Measurements from ENCODE around the gene HSD17B1.

HSD17B1 gene

GRCh38 chr17:42514279-42514678 is 38.4 kb upstream of the HSD17B1 start:
- Histone ChIP-seq H3K27ac (ENCODE audit: low read depth, low read length) (peak overlapping the region; percentile 96), H3K4me1 (ENCODE audit: control insufficient read depth in 5 of 5, insufficient read depth in 5 of 5, low read length in 5 of 5) (peaks cover 38 to 76% (median 67%) of the 10 kb centered on the region in 5 donors), H3K9ac (ENCODE audit: low read length in 5 of 5) (peak overlapping the region in 3 of 5 donors; percentile 65 to 96 (median 76))

DNA sequence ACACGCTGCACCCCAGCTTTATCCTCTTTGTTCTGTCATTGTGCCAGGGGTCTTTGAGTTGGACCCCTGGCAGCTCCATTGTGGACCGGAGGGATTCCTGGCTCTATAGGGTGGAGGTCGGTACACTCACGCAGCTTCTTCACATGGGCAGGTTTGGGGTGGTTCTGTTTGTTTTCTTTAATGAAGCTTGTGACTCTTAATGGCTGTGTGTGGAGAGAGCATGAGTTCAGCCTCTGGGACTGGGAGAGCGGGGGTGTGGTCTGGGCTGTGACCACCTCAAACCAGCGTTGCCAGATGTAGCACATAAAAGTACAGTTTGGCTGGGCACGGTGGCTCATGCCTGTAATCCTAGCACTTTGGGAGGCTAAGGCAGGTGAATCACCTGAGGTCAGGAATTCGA is 37.9 kb upstream of the HSD17B1 start:
- Histone ChIP-seq H3K27ac (ENCODE audit: low read depth, low read length) (peak overlapping the region; percentile 96), H3K4me1 (ENCODE audit: control insufficient read depth in 5 of 5, insufficient read depth in 5 of 5, low read length in 5 of 5) (peaks cover 43 to 78% (median 73%) of the 10 kb centered on the region in 5 donors), H3K36me3 (ENCODE audit: control insufficient read depth in 5 of 5, insufficient read depth in 5 of 5, low read length in 5 of 5) (peaks cover 0 to 34% (median 23%) of the 10 kb centered on the region in 5 donors), H3K4me3 (ENCODE audit: low read depth in 1 of 5, low read length in 5 of 5) (peak overlapping the region in 1 of 5 donors; percentile 31), H3K9me3 (ENCODE audit: control insufficient read depth in 5 of 5, low read length in 5 of 5) (no peaks in the 10 kb centered on the region), H3K9ac (ENCODE audit: low read length in 5 of 5) (peak overlapping the region in 3 of 5 donors; percentile 42 to 60 (median 56)), H3K27me3 (ENCODE audit: control insufficient read depth in 5 of 5, insufficient read depth in 4 of 5, low read length in 5 of 5) (no peaks in the 10 kb centered on the region)

More at GRCh38 chr17:42514279-42514678, 38.4 kb upstream of the HSD17B1 start:
- H3K9me3 ChIP-seq (ENCODE audit: control insufficient read depth in 5 of 5, low read length in 5 of 5), result no peaks in the 10 kb centered on the region
- H3K27me3 ChIP-seq (ENCODE audit: control insufficient read depth in 5 of 5, insufficient read depth in 4 of 5, low read length in 5 of 5), result no peaks in the 10 kb centered on the region
- peak overlapping the region in 1 of 5 donors; percentile 31 for H3K4me3 ChIP-seq (ENCODE audit: low read depth in 1 of 5, low read length in 5 of 5)
- peaks cover 0 to 39% (median 27%) of the 10 kb centered on the region in 5 donors for H3K36me3 ChIP-seq (ENCODE audit: control insufficient read depth in 5 of 5, insufficient read depth in 5 of 5, low read length in 5 of 5)

DNA sequence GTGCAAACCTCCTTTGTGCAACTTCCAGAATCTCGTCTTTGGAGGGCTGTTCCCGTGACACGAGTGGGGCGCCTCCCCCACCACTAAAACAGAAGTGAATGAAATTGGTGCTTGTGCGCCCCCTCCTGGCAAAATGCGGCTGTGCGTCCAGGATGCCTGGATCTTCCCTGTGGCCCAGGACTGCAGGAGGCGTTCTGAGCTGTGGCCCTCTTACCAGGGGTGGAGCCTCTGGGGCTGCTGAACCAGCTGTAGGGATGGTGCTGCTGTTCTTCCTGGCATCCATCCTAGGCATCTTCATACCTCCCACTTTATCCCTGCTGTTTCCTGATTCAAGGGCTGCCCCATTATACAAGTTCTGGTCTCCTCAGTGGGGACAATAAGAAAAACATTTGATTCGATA is 35.2 kb upstream of the HSD17B1 start:
- peak overlapping the region; percentile 100 for H3K27ac ChIP-seq (ENCODE audit: low read depth, low read length)
- peaks cover 0 to 34% (median 14%) of the 10 kb centered on the region in 5 donors for H3K36me3 ChIP-seq (ENCODE audit: control insufficient read depth in 5 of 5, insufficient read depth in 5 of 5, low read length in 5 of 5)
- no peaks in the 10 kb centered on the region for H3K27me3 ChIP-seq (ENCODE audit: control insufficient read depth in 5 of 5, insufficient read depth in 4 of 5, low read length in 5 of 5)
- H3K4me1 ChIP-seq (ENCODE audit: control insufficient read depth in 5 of 5, insufficient read depth in 5 of 5, low read length in 5 of 5), result peaks cover 60 to 94% (median 92%) of the 10 kb centered on the region in 5 donors
- no peaks in the 10 kb centered on the region for H3K9me3 ChIP-seq (ENCODE audit: control insufficient read depth in 5 of 5, low read length in 5 of 5)
- no peak overlapping the region for H3K4me3 ChIP-seq (ENCODE audit: low read depth in 1 of 5, low read length in 5 of 5)
- peak overlapping the region in 4 of 5 donors; percentile 21 to 75 (median 54) for H3K9ac ChIP-seq (ENCODE audit: low read length in 5 of 5)

GRCh38 chr17:42518046-42518754 is 34.5 kb upstream of the HSD17B1 start:
- Histone ChIP-seq H3K4me3 (ENCODE audit: low read depth in 1 of 5, low read length in 5 of 5) (peak overlapping the region in 4 of 5 donors; percentile 9 to 32 (median 18)), H3K27me3 (ENCODE audit: control insufficient read depth in 5 of 5, insufficient read depth in 4 of 5, low read length in 5 of 5) (no peaks in the 10 kb centered on the region), H3K9ac (ENCODE audit: low read length in 5 of 5) (peak overlapping the region; percentile 67 to 92 (median 75)), H3K4me1 (ENCODE audit: control insufficient read depth in 5 of 5, insufficient read depth in 5 of 5, low read length in 5 of 5) (peaks cover 60 to 94% (median 92%) of the 10 kb centered on the region in 5 donors), H3K27ac (ENCODE audit: low read depth, low read length) (peak overlapping the region; percentile 100), H3K36me3 (ENCODE audit: control insufficient read depth in 5 of 5, insufficient read depth in 5 of 5, low read length in 5 of 5) (peaks cover 0 to 36% (median 14%) of the 10 kb centered on the region in 5 donors), H3K9me3 (ENCODE audit: control insufficient read depth in 5 of 5, low read length in 5 of 5) (no peaks in the 10 kb centered on the region)

- H3K27me3 ChIP-seq (ENCODE audit: control insufficient read depth in 5 of 5, insufficient read depth in 4 of 5, low read length in 5 of 5), result no peaks in the 10 kb centered on the region
- no peaks in the 10 kb centered on the region for H3K9me3 ChIP-seq (ENCODE audit: control insufficient read depth in 5 of 5, low read length in 5 of 5)
- peak overlapping the region; percentile 48 to 92 (median 75) for H3K9ac ChIP-seq (ENCODE audit: low read length in 5 of 5)
- H3K4me3 ChIP-seq (ENCODE audit: low read depth in 1 of 5, low read length in 5 of 5), result peak overlapping the region in 3 of 5 donors; percentile 24 to 32 (median 27)
- peaks cover 53 to 90% (median 88%) of the 10 kb centered on the region in 5 donors for H3K4me1 ChIP-seq (ENCODE audit: control insufficient read depth in 5 of 5, insufficient read depth in 5 of 5, low read length in 5 of 5)
- peaks cover 0 to 36% (median 13%) of the 10 kb centered on the region in 5 donors for H3K36me3 ChIP-seq (ENCODE audit: control insufficient read depth in 5 of 5, insufficient read depth in 5 of 5, low read length in 5 of 5)
- H3K27ac ChIP-seq (ENCODE audit: low read depth, low read length), result peak overlapping the region; percentile 100
These were observed 33.8 kb upstream of the HSD17B1 start for GRCh38 chr17:42518755-42519545.

DNA sequence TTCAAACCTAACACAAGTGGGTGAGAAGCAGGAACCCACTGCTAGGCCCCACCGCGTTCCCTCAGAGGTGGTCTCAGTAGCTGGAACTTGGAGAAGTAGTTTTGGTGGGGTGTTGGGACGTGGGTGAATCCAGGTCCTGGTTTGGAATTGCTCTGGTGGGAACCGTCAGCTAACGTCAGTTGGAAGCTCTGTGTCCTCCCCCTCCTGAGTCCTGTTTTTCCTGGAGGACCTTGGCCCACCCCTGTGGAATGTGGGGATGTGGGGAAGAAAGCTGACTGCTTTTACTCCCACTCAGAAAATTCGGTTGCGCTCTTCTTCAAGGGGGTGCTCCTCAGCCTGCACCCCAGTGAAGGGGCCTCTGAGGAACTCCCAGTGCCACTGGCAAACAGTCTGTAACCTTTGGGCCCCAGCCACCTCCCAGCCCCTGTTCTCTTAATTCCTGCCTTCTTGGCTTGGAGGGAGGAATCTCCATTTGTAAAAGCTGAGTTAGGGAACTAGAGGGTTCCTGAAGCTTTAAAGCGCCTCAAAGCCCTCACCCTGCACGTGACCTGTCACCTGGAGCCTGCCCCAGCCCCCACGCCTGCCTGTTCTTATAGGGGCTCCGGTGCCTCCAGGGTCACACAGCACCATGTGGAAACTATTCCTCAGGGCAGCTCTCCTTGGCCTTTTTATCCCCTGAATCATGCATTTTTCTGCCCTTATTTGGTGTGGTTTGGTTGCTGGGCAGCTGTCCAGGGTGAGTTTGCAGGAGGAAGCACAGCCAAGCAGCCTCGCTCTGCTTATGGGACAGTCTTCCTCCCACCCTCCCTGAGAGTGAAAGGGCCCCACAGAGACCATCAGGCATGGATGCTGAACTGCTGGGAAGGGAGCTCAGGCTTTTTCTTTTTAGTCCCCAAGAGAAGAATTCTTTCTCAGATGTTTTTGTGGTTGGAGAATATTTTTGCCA is 32.9 kb upstream of the HSD17B1 start:
- peak overlapping the region; percentile 100 for H3K27ac ChIP-seq (ENCODE audit: low read depth, low read length)
- H3K4me3 ChIP-seq (ENCODE audit: low read depth in 1 of 5, low read length in 5 of 5), result peak overlapping the region in 4 of 5 donors; percentile 1 to 32 (median 14)
- H3K36me3 ChIP-seq (ENCODE audit: control insufficient read depth in 5 of 5, insufficient read depth in 5 of 5, low read length in 5 of 5), result peaks cover 0 to 27% (median 6%) of the 10 kb centered on the region in 5 donors
- H3K4me1 ChIP-seq (ENCODE audit: control insufficient read depth in 5 of 5, insufficient read depth in 5 of 5, low read length in 5 of 5), result peaks cover 48 to 81% (median 79%) of the 10 kb centered on the region in 5 donors
- H3K27me3 ChIP-seq (ENCODE audit: control insufficient read depth in 5 of 5, insufficient read depth in 4 of 5, low read length in 5 of 5), result no peaks in the 10 kb centered on the region
- H3K9me3 ChIP-seq (ENCODE audit: control insufficient read depth in 5 of 5, low read length in 5 of 5), result no peaks in the 10 kb centered on the region
- peak overlapping the region; percentile 60 to 92 (median 75) for H3K9ac ChIP-seq (ENCODE audit: low read length in 5 of 5)

DNA sequence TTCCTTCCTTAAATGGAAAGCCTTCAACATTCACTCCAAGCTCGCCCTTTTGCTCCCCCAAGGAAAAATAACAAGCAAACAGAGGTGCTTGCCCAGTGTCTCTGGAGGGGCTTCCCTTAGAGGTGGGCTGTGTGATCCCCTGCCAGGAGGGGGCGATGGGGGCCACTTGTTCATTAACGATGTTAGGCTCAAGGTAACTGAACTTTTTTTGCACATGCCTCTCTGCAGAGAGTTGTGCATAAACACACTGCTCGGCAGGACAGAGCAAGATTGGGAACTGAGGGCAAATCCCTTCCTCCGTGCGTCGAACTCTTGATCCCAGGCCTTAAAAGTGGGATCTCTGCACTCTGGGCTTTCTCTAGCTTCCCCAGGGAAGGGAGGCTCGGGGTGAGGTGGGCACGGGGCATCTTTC is 32.2 kb upstream of the HSD17B1 start:
- Histone ChIP-seq H3K9ac (ENCODE audit: low read length in 5 of 5) (peak overlapping the region in 4 of 5 donors; percentile 22 to 92 (median 64)), H3K4me3 (ENCODE audit: low read depth in 1 of 5, low read length in 5 of 5) (peak overlapping the region; percentile 9 to 39 (median 27)), H3K36me3 (ENCODE audit: control insufficient read depth in 5 of 5, insufficient read depth in 5 of 5, low read length in 5 of 5) (peaks cover 0 to 24% (median 5%) of the 10 kb centered on the region in 5 donors), H3K9me3 (ENCODE audit: control insufficient read depth in 5 of 5, low read length in 5 of 5) (no peaks in the 10 kb centered on the region), H3K27me3 (ENCODE audit: control insufficient read depth in 5 of 5, insufficient read depth in 4 of 5, low read length in 5 of 5) (no peaks in the 10 kb centered on the region), H3K27ac (ENCODE audit: low read depth, low read length) (peak overlapping the region; percentile 100), H3K4me1 (ENCODE audit: control insufficient read depth in 5 of 5, insufficient read depth in 5 of 5, low read length in 5 of 5) (peaks cover 48 to 80% (median 75%) of the 10 kb centered on the region in 5 donors)

- peak overlapping the region in 2 of 5 donors; percentile 59 to 92 for H3K9ac ChIP-seq (ENCODE audit: low read length in 5 of 5)
- peak overlapping the region; percentile 100 for H3K27ac ChIP-seq (ENCODE audit: low read depth, low read length)
- H3K27me3 ChIP-seq (ENCODE audit: control insufficient read depth in 5 of 5, insufficient read depth in 4 of 5, low read length in 5 of 5), result no peaks in the 10 kb centered on the region
- peak overlapping the region in 2 of 5 donors; percentile 15 to 31 for H3K4me3 ChIP-seq (ENCODE audit: low read depth in 1 of 5, low read length in 5 of 5)
- no peaks in the 10 kb centered on the region for H3K9me3 ChIP-seq (ENCODE audit: control insufficient read depth in 5 of 5, low read length in 5 of 5)
- peaks cover 0 to 24% (median 5%) of the 10 kb centered on the region in 5 donors for H3K36me3 ChIP-seq (ENCODE audit: control insufficient read depth in 5 of 5, insufficient read depth in 5 of 5, low read length in 5 of 5)
- H3K4me1 ChIP-seq (ENCODE audit: control insufficient read depth in 5 of 5, insufficient read depth in 5 of 5, low read length in 5 of 5), result peaks cover 49 to 81% (median 77%) of the 10 kb centered on the region in 5 donors
These were observed 31.7 kb upstream of the HSD17B1 start for GRCh38 chr17:42521036-42521435.

DNA sequence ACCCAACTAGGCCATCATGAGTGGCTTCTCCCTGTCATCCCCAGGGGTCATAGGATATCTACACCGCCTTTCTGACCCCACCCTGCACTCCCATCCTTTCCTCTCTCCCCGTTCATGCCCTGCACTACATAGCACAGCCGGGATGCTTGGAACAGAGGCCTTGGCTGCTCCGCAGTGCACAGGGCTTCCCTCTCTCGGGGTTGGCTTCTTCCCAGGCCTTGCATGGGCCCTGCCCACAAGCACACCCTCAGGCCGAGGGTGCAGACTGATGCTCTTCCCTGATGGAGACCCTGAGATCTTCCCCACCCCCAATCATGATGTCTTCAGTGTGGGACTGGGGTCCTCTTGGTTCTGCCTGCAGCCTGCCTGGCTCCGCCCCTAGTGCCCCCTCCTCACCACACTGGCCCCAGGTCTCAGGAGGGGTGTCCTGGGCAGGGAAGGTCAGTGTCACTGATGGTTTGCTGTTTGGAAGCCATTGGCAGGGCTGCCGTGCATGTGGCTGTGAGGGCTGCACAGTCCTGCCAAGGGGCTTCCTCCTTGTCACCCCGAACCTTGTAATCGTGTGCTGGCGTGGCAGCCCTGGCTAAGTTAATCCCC is 31.0 kb upstream of the HSD17B1 start:
- H3K9ac ChIP-seq (ENCODE audit: low read length in 5 of 5), result peak overlapping the region in 3 of 5 donors; percentile 42 to 92 (median 44)
- H3K4me1 ChIP-seq (ENCODE audit: control insufficient read depth in 5 of 5, insufficient read depth in 5 of 5, low read length in 5 of 5), result peaks cover 50 to 81% (median 71%) of the 10 kb centered on the region in 5 donors
- H3K27me3 ChIP-seq (ENCODE audit: control insufficient read depth in 5 of 5, insufficient read depth in 4 of 5, low read length in 5 of 5), result no peaks in the 10 kb centered on the region
- H3K36me3 ChIP-seq (ENCODE audit: control insufficient read depth in 5 of 5, insufficient read depth in 5 of 5, low read length in 5 of 5), result peaks cover 0 to 19% (median 3%) of the 10 kb centered on the region in 5 donors
- H3K4me3 ChIP-seq (ENCODE audit: low read depth in 1 of 5, low read length in 5 of 5), result peak overlapping the region in 2 of 5 donors; percentile 6 to 25
- H3K9me3 ChIP-seq (ENCODE audit: control insufficient read depth in 5 of 5, low read length in 5 of 5), result no peaks in the 10 kb centered on the region
- peak overlapping the region; percentile 100 for H3K27ac ChIP-seq (ENCODE audit: low read depth, low read length)
